Measurements from ENCODE around the gene FCER2.

The FCER2 gene

DNA sequence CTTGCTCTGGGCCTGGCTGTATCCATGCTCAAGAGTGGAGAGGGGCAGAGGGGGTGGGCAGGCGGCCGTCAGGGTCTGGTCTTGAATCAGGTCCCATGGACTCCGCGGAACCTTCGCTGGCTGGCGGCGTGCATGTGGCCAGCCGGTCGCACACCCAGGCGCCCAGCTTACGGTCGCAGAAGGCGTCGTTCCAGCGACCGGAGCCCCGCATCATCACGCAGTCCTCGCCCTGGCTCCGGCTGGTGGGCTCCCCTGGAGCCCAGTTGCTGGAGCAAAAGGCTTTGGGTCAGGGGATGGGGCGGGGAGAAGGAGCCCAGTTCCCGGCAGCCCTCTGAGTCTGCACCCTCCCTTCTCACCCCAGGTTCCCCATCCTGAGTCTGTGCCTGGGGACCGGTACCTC, 12.8 kb downstream of the FCER2 start:
- Histone ChIP-seq H3K9me2 (replicated peaks; ENCODE audit: control insufficient read depth, low read length) (no peaks in the 10 kb centered on the region), H3K9me3 (ENCODE audit: control insufficient read depth, insufficient read depth, low read length) (no peaks in the 10 kb centered on the region), H3K4me2 (ENCODE audit: low read length) (no peak overlapping the region), H3K27ac (ENCODE audit: low read depth, low read length) (no peak overlapping the region), H3K4me1 (ENCODE audit: control insufficient read depth, low read length) (no peaks in the 10 kb centered on the region), H4K20me1 (ENCODE audit: control insufficient read depth, insufficient read depth, low read depth, low read length) (no peaks in the 10 kb centered on the region; the same call in 1 of the 2 replicates), H3K79me2 (ENCODE audit: control insufficient read depth, low read length) (no peaks in the 10 kb centered on the region), H3K36me3 (ENCODE audit: control insufficient read depth, low read length) (no peaks in the 10 kb centered on the region), H3K27me3 (ENCODE audit: control insufficient read depth, low read length) (no peaks in the 10 kb centered on the region), H3K4me3 (ENCODE audit: low read length) (no peak overlapping the region), H3F3A (ENCODE audit: control insufficient read depth, insufficient read depth) (no peaks in the 10 kb centered on the region)
- TF ChIP-seq EZH2phosphoT487 (IDR thresholded peaks at IDR 0.05; ENCODE audit: borderline replicate concordance, low read length): no peak
- TF ChIP-seq, protein P1, sequence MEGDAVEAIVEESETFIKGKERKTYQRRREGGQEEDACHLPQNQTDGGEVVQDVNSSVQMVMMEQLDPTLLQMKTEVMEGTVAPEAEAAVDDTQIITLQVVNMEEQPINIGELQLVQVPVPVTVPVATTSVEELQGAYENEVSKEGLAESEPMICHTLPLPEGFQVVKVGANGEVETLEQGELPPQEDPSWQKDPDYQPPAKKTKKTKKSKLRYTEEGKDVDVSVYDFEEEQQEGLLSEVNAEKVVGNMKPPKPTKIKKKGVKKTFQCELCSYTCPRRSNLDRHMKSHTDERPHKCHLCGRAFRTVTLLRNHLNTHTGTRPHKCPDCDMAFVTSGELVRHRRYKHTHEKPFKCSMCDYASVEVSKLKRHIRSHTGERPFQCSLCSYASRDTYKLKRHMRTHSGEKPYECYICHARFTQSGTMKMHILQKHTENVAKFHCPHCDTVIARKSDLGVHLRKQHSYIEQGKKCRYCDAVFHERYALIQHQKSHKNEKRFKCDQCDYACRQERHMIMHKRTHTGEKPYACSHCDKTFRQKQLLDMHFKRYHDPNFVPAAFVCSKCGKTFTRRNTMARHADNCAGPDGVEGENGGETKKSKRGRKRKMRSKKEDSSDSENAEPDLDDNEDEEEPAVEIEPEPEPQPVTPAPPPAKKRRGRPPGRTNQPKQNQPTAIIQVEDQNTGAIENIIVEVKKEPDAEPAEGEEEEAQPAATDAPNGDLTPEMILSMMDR (IDR thresholded peaks at IDR 0.05; ENCODE audit: low read depth, low read length, poor library complexity, severe bottlenecking): no peak

DNA sequence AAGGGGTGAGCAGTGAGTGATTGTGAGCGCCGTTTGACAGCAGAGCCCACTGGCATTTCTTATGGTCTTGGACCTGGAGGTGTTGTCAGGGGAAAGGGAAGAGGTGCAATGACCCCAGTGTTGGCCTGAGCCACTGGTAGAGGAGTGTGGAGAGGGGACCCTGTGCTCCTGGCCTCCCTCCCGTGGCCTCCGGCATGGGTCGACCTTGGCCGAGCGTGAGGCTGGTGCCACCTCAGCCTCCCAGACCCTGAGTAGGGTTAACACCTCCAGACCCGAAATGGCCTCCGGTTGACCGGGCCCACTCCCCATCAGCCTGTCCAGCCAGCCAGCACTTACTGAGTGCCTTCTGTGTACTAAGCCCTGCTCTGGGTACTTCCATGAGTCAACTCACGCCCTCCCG, 14.8 kb downstream of the FCER2 start:
- TF ChIP-seq, protein P1 (IDR thresholded peaks at IDR 0.05; ENCODE audit: low read depth, low read length, poor library complexity, severe bottlenecking): no peak
- TF ChIP-seq EZH2phosphoT487 (IDR thresholded peaks at IDR 0.05; ENCODE audit: borderline replicate concordance, low read length): no peak
- Histone ChIP-seq H3K4me1 (ENCODE audit: control insufficient read depth, low read length) (no peaks in the 10 kb centered on the region), H3K79me2 (ENCODE audit: control insufficient read depth, low read length) (peaks cover 7% of the 10 kb centered on the region), H3K4me3 (ENCODE audit: low read length) (no peak overlapping the region), H3K9me2 (replicated peaks; ENCODE audit: control insufficient read depth, low read length) (no peaks in the 10 kb centered on the region), H3K27me3 (ENCODE audit: control insufficient read depth, low read length) (no peaks in the 10 kb centered on the region), H3F3A (ENCODE audit: control insufficient read depth, insufficient read depth) (no peaks in the 10 kb centered on the region), H3K27ac (ENCODE audit: low read depth, low read length) (no peak overlapping the region), H3K4me2 (ENCODE audit: low read length) (no peak overlapping the region), H3K9me3 (ENCODE audit: control insufficient read depth, insufficient read depth, low read length) (no peaks in the 10 kb centered on the region), H4K20me1 (ENCODE audit: control insufficient read depth, insufficient read depth, low read depth, low read length) (no peaks in the 10 kb centered on the region; the same call in 1 of the 2 replicates), H3K36me3 (ENCODE audit: control insufficient read depth, low read length) (peaks cover 11% of the 10 kb centered on the region)

DNA sequence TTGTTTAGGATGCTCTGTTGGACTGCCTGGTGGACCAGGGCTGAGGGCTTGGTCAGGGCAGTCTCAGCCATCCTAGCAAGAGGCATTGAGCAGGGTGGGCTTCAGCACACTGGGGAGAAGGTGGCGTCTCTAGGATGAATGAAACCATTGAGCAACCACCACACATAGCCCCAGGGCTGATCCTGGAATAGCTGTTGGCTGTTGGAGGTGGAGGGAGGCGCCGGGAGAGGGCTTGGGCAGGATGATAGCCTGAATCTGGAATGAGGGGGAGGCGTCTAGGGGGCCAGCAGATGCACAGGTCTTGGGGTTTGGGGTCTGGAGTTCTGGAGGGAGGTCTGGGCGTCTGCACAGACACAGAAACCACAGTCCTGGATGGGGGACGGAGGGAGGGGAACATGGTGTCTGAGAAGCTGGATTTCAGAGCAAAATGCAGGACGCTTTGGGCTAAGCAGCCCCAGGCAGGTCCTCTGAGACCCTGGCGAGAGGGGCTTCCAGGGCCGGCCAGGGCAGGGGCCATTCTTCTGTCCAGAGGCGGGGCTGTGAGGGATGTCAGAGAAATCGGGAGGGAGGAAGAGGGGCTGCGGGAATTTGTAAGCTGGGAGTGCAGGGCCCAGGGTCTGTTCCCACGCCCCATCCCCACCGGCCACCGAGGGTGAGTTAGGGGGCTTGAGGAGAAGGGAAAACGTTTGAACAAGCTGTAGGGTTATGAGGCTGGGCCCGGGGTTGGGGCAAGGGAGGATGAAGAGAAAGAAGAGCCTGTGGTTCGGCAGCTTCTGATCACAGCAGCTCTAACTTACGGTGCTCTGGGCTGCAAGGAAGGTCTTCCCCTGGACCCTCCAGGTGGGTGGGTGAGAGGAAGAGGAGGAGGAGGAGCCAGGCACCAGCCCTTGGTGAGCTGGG, 16.1 kb downstream of the FCER2 start:
- no peak for TF ChIP-seq EZH2phosphoT487 (IDR thresholded peaks at IDR 0.05; ENCODE audit: borderline replicate concordance, low read length)
- TF ChIP-seq, protein P1 (IDR thresholded peaks at IDR 0.05; ENCODE audit: low read depth, low read length, poor library complexity, severe bottlenecking): no peak
- H3K4me2 ChIP-seq (ENCODE audit: low read length): no peak overlapping the region
- H3K27ac ChIP-seq (ENCODE audit: low read depth, low read length): no peak overlapping the region
- peaks cover 16% of the 10 kb centered on the region for H3K36me3 ChIP-seq (ENCODE audit: control insufficient read depth, low read length)
- no peak overlapping the region for H3K4me3 ChIP-seq (ENCODE audit: low read length)
- no peaks in the 10 kb centered on the region for H3K9me2 ChIP-seq (replicated peaks; ENCODE audit: control insufficient read depth, low read length)
- peaks cover 9% of the 10 kb centered on the region for H3K4me1 ChIP-seq (ENCODE audit: control insufficient read depth, low read length)
- no peaks in the 10 kb centered on the region for H3K27me3 ChIP-seq (ENCODE audit: control insufficient read depth, low read length)
- no peaks in the 10 kb centered on the region for H3F3A ChIP-seq (ENCODE audit: control insufficient read depth, insufficient read depth)
- no peaks in the 10 kb centered on the region; the same call in 1 of the 2 replicates for H4K20me1 ChIP-seq (ENCODE audit: control insufficient read depth, insufficient read depth, low read depth, low read length)
- no peaks in the 10 kb centered on the region for H3K9me3 ChIP-seq (ENCODE audit: control insufficient read depth, insufficient read depth, low read length)
- H3K79me2 ChIP-seq (ENCODE audit: control insufficient read depth, low read length): peaks cover 20% of the 10 kb centered on the region
